ENCODE results near the gene GNB3.
"Not testable (repeated sequence)": the region's sequence is repeated elsewhere in the genome, so short reads cannot be mapped to it uniquely, and the experiment has no call there.

The GNB3 gene

GRCh38 chr12:6891646-6892001 lies 50.9 kb downstream of the GNB3 start:
- no peaks in the 10 kb centered on the region for H3K27me3 ChIP-seq (ENCODE audit: low read depth, low read length)
- H3K4me1 ChIP-seq (ENCODE audit: low read length) = peaks cover 30% of the 10 kb centered on the region
- H3K79me2 ChIP-seq (ENCODE audit: low read length) = no peaks in the 10 kb centered on the region
- H3K4me2 ChIP-seq (ENCODE audit: low read length) = peak overlapping the region; percentile 87
- H3K9me3 ChIP-seq (ENCODE audit: insufficient read depth, low read length) = no peaks in the 10 kb centered on the region
- peak overlapping the region; percentile 82 for H3K4me3 ChIP-seq (ENCODE audit: low read length)
- no peak for TF ChIP-seq CTCF (IDR thresholded peaks at IDR 0.05; ENCODE audit: low read depth, low read length)
- TF ChIP-seq EZH2phosphoT487 (IDR thresholded peaks at IDR 0.05; ENCODE audit: low read depth) = no peak
- peak overlapping the region; percentile 97 for H3K9ac ChIP-seq (ENCODE audit: low read length)
- H4K20me1 ChIP-seq (ENCODE audit: insufficient read depth, low read length) = no peaks in the 10 kb centered on the region
- peak overlapping the region; percentile 87 for H2AFZ ChIP-seq (ENCODE audit: low read depth, low read length)
- peak overlapping the region; percentile 83 for H3K27ac ChIP-seq (ENCODE audit: low read length)
- H3K36me3 ChIP-seq (replicated peaks; ENCODE audit: low read depth, low read length) = no peaks in the 10 kb centered on the region

GRCh38 chr12:6892683-6893082 lies 52.0 kb downstream of the GNB3 start:
- not testable (repeated sequence) for H3K4me2 ChIP-seq (ENCODE audit: low read length); H3K36me3 ChIP-seq (replicated peaks; ENCODE audit: low read depth, low read length); H2AFZ ChIP-seq (ENCODE audit: low read depth, low read length); H3K27me3 ChIP-seq (ENCODE audit: low read depth, low read length); H3K27ac ChIP-seq (ENCODE audit: low read length); H3K4me3 ChIP-seq (ENCODE audit: low read length); H3K9ac ChIP-seq (ENCODE audit: low read length); H4K20me1 ChIP-seq (ENCODE audit: insufficient read depth, low read length); H3K9me3 ChIP-seq (ENCODE audit: insufficient read depth, low read length); H3K79me2 ChIP-seq (ENCODE audit: low read length)
- peaks cover 19% of the 10 kb centered on the region for H3K4me1 ChIP-seq (ENCODE audit: low read length)

- Histone ChIP-seq H3K36me3 (replicated peaks; ENCODE audit: low read depth, low read length) (no peaks in the 10 kb centered on the region), H4K20me1 (ENCODE audit: insufficient read depth, low read length) (no peaks in the 10 kb centered on the region), H3K9ac (ENCODE audit: low read length) (no peak overlapping the region), H3K9me3 (ENCODE audit: insufficient read depth, low read length) (no peaks in the 10 kb centered on the region), H3K4me1 (ENCODE audit: low read length) (peaks cover 13% of the 10 kb centered on the region), H3K4me3 (ENCODE audit: low read length) (no peak overlapping the region), H3K27me3 (ENCODE audit: low read depth, low read length) (no peaks in the 10 kb centered on the region), H3K4me2 (ENCODE audit: low read length) (no peak overlapping the region), H3K27ac (ENCODE audit: low read length) (no peak overlapping the region), H3K79me2 (ENCODE audit: low read length) (no peaks in the 10 kb centered on the region), H2AFZ (ENCODE audit: low read depth, low read length) (no peak overlapping the region)
- TF ChIP-seq EZH2phosphoT487 (IDR thresholded peaks at IDR 0.05; ENCODE audit: low read depth) = no peak
- no peak for TF ChIP-seq CTCF (IDR thresholded peaks at IDR 0.05; ENCODE audit: low read depth, low read length)
Observed at GRCh38 chr12:6894321-6894720, 53.6 kb downstream of the GNB3 start.

Measured in OCI-LY3 (cell line).